CD4-positive, alpha-beta T cell (primary cell): ENCODE results near the gene PF4V1. TPM values are rescaled to one million over a fixed set of nuclear protein-coding genes. Genes with fewer than 3 reads are reported as not detected.

Source experiments
- ATAC-seq: fragments of 200-7000 bp; cut with Tn5 transposase; one replicate; pipeline ENCODE4 v1.10.0; 2022; ENCODE audit warnings: mild to moderate bottlenecking; ENCODE audit not compliant: poor library complexity
- CTCF ChIA-PET: fragments of 350-600 bp; sonication (Branson Sonifier 250); formaldehyde crosslinking; loops from one replicate; lab custom pipeline; 2021; ENCODE audit warnings: antibody characterized with exemption, inconsistent platforms; lab: Charles Lee
- POLR2A ChIA-PET: fragments of 350-600 bp; sonication (Branson Sonifier 250); formaldehyde crosslinking; loops from one replicate; lab custom pipeline; 2021; ENCODE audit warnings: antibody characterized with exemption, inconsistent platforms; lab: Charles Lee
- DNase-seq, 14 experiments: peaks; one replicate each; pipeline ENCODE4 v3.0.0-alpha.2; 2013 to 2020; ENCODE audit warnings: mixed read lengths in 2 of 14
- H3K27ac ChIP-seq, 2 donors: one replicate each; pipeline versions ENCODE4 v1.5.1 to v1.7.0; 2013; ENCODE audit warnings: low read length in 2 of 2, low read depth in 1 of 2, mild to moderate bottlenecking in 1 of 2
- H3K27me3 ChIP-seq, 2 experiments: 1 replicate in 1 of 2; 2 replicates in 1 of 2; pipeline versions ENCODE4 v1.6.1 to v1.7.0; 2013; ENCODE audit warnings: low read length in 2 of 2, control low read depth in 1 of 2, mild to moderate bottlenecking in 1 of 2, moderate library complexity in 1 of 2; ENCODE audit not compliant: insufficient read depth in 2 of 2, control insufficient read depth in 1 of 2
- H3K36me3 ChIP-seq: one replicate; pipeline ENCODE4 v1.6.1; 2013; ENCODE audit warnings: low read length, control low read depth; ENCODE audit not compliant: insufficient read depth
- H3K4me1 ChIP-seq: one replicate; pipeline ENCODE4 v1.6.1; 2013; ENCODE audit warnings: low read length, control low read depth; ENCODE audit not compliant: insufficient read depth
- H3K4me3 ChIP-seq: one replicate; pipeline ENCODE4 v1.5.1; 2013; ENCODE audit warnings: mild to moderate bottlenecking, low read length, moderate library complexity
- H3K9me3 ChIP-seq, 2 experiments: 1 replicate in 1 of 2; 2 replicates in 1 of 2; pipeline versions ENCODE4 v1.6.1 to v1.7.0; 2013; ENCODE audit warnings: low read length in 2 of 2, mild to moderate bottlenecking in 2 of 2, control low read depth in 1 of 2, moderate library complexity in 1 of 2; ENCODE audit not compliant: control insufficient read depth in 1 of 2, insufficient read depth in 1 of 2
- H3K27ac Mint-ChIP-seq: one replicate; pipeline ENCODE4 v1.8.0; 2020; ENCODE audit warnings: mixed read lengths
- H3K27me3 Mint-ChIP-seq: one replicate; pipeline ENCODE4 v1.8.0; 2021; ENCODE audit warnings: mixed read lengths
- H3K36me3 Mint-ChIP-seq: one replicate; pipeline ENCODE4 v1.8.0; 2021; ENCODE audit warnings: low read depth, mixed read lengths
- H3K4me1 Mint-ChIP-seq: one replicate; pipeline ENCODE4 v1.8.0; 2021; ENCODE audit warnings: low read depth, mixed read lengths
- H3K4me3 Mint-ChIP-seq: one replicate; pipeline ENCODE4 v1.8.0; 2020; ENCODE audit warnings: mild to moderate bottlenecking, mixed read lengths
- H3K9me3 Mint-ChIP-seq: one replicate; pipeline ENCODE4 v1.8.0; 2020; ENCODE audit warnings: mixed read lengths
- CTCF ChIP-seq: fragments of 200-600 bp; IDR thresholded peaks from one replicate; pipeline ENCODE4 v1.8.0; 2022; ENCODE audit warnings: antibody characterized with exemption, mild to moderate bottlenecking
- intact Hi-C, 2 experiments: fragments of 100-400 bp; cut with DNase I in 1 of 2; cut with micrococcal nuclease in 1 of 2; formaldehyde crosslinking; loops; one replicate each; pipeline versions ENCODE4 v1.15.1 to v1.9.0; 2023 to 2025; cut with DNase I, micrococcal nuclease
- total RNA-seq, 174 experiments: library from RNA in 2 of 174; stranded (reverse) in 2 of 174; gene quantifications; one replicate each; pipeline ENCODE4 v1.2.3 and lab custom pipeline; 2021 to 2026

PF4V1 gene
- total RNA-seq, 2 experiments from 2014 or later, result not detected

DNA sequence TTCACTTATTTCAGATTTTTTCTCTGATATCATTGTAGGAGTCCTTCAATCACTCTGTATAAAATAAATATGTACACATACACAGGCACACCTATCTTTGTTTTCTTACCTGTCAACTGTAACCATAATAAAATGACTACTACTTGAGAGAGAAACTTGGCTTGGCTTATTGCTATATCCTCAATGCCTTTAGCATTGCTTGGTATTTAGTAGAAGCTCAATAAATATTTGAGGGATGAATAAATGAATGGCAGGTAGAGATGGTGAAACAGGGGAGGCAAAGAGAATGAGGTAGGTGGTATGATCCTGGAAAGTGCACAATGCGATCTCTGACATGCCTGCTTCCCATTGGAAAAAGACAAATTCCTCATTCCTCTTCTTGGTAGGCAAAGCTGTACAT lies 38.4 kb upstream of the PF4V1 start:
- H3K27ac ChIP-seq, result no peak overlapping the region

DNA sequence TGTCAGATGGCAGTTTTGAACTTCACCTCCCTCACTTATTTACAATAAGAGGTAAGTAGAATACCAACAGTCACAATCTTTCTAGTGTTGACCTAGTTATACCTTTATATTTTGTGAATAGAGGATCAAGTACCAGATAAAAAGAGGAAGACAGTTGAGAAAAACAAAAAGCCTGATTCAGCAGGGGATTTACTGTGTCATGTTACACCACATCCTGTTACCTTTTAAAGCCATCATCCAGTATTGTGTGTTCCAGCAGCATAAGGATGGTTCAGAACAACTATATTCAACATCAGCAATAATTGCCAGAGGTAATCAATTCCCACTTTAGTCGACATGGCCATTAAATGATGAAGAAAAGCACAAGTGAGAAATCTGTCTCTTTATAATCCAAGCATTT lies 38.0 kb upstream of the PF4V1 start:
- no peak overlapping the region for H3K4me3 ChIP-seq
- no peak overlapping the region for H3K27ac Mint-ChIP-seq
- no peaks in the 10 kb centered on the region for H3K36me3 ChIP-seq
- no peak overlapping the region for H3K4me3 Mint-ChIP-seq
- CTCF ChIA-PET, result no interaction called here
- no peaks in the 10 kb centered on the region for H3K4me1 Mint-ChIP-seq
- H3K9me3 ChIP-seq, result no peaks in the 10 kb centered on the region
- intact Hi-C loops, result no loop called here
- H3K36me3 Mint-ChIP-seq, result no peaks in the 10 kb centered on the region
- H3K4me1 ChIP-seq, result no peaks in the 10 kb centered on the region
- H3K27me3 Mint-ChIP-seq, result no peaks in the 10 kb centered on the region
- TF ChIP-seq CTCF, result no peak
- H3K27ac ChIP-seq, result no peak overlapping the region
- POLR2A ChIA-PET, result no interaction called here
- H3K9me3 Mint-ChIP-seq, result peaks cover 4% of the 10 kb centered on the region
- no peaks in the 10 kb centered on the region for H3K27me3 ChIP-seq
- peak in 2 of 14 experiments; percentile 9 to 19 for DNase-seq
- no peak for ATAC-seq

More for the DNA sequence above, 38.4 kb upstream of the PF4V1 start:
- Histone ChIP-seq H3K4me3 (no peak overlapping the region), H3K4me1 (no peaks in the 10 kb centered on the region), H3K9me3 (no peaks in the 10 kb centered on the region), H3K36me3 (no peaks in the 10 kb centered on the region), H3K27me3 (no peaks in the 10 kb centered on the region)
- Mint-ChIP-seq H3K27me3 (no peaks in the 10 kb centered on the region), H3K27ac (no peak overlapping the region), H3K4me1 (no peaks in the 10 kb centered on the region), H3K9me3 (peaks cover 4% of the 10 kb centered on the region), H3K4me3 (no peak overlapping the region), H3K36me3 (no peaks in the 10 kb centered on the region)
- CTCF ChIA-PET, result no interaction called here
- ATAC-seq (no peak), DNase-seq (no peak)
- POLR2A ChIA-PET, result no interaction called here
- intact Hi-C loops, result no loop called here
- no peak for TF ChIP-seq CTCF

GRCh38 chr4:73816814-73817213 lies 36.3 kb upstream of the PF4V1 start:
- CTCF ChIA-PET, result no interaction called here
- Mint-ChIP-seq H3K36me3 (no peaks in the 10 kb centered on the region), H3K27ac (no peak overlapping the region), H3K9me3 (peaks cover 4% of the 10 kb centered on the region), H3K4me3 (no peak overlapping the region), H3K4me1 (no peaks in the 10 kb centered on the region), H3K27me3 (no peaks in the 10 kb centered on the region)
- Histone ChIP-seq H3K36me3 (no peaks in the 10 kb centered on the region), H3K4me1 (no peaks in the 10 kb centered on the region), H3K27me3 (no peaks in the 10 kb centered on the region), H3K27ac (no peak overlapping the region), H3K9me3 (no peaks in the 10 kb centered on the region), H3K4me3 (no peak overlapping the region)
- no peak for TF ChIP-seq CTCF
- peak in 1 of 14 experiments; percentile 4 for DNase-seq
- intact Hi-C loops, result no loop called here
- POLR2A ChIA-PET, result no interaction called here
- ATAC-seq, result no peak
